Thoracic aorta (tissue), 2 donors: ENCODE results near the gene ARID1B. TPM values are rescaled to one million over a fixed set of nuclear protein-coding genes. Genes with fewer than 3 reads are reported as not detected.

ENCODE experiments used
- ATAC-seq: fragments of 150-250 bp; one replicate; pipeline ENCODE4 v1.8.0; 2017; ENCODE audit warnings: low read depth; ENCODE audit not compliant: insufficient number of reproducible peaks, low FRiP score
- DNase-seq: peaks from one replicate; pipeline ENCODE4 v3.0.0-alpha.2; 2020; ENCODE audit warnings: low spot score
- H3K27ac ChIP-seq, 2 donors: fragments of 200-600 bp; sonication (generic); 1 replicate in 1 of 2; 2 replicates in 1 of 2; pipeline ENCODE4 v1.5.1; 2016; ENCODE audit warnings: mild to moderate bottlenecking in 2 of 2, moderate library complexity in 2 of 2
- H3K27me3 ChIP-seq: fragments of 200-600 bp; sonication (generic); replicated peaks from 2 replicates; pipeline ENCODE4 v1.6.0; 2016; ENCODE audit warnings: mild to moderate bottlenecking; ENCODE audit not compliant: insufficient read depth
- H3K36me3 ChIP-seq: fragments of 200-600 bp; sonication (generic); one replicate; pipeline ENCODE4 v1.5.1; 2016
- H3K4me1 ChIP-seq, 2 donors: fragments of 200-600 bp; sonication (generic); 1 replicate in 1 of 2; 2 replicates in 1 of 2; pipeline versions ENCODE4 v1.5.1 to v1.6.0; 2016; ENCODE audit warnings: low read depth in 2 of 2, mild to moderate bottlenecking in 1 of 2; ENCODE audit not compliant: control insufficient read depth in 1 of 2
- H3K4me3 ChIP-seq: fragments of 200-600 bp; sonication (generic); 2 replicates; pipeline ENCODE4 v1.5.1; 2016; ENCODE audit warnings: mild to moderate bottlenecking
- H3K9me3 ChIP-seq: fragments of 200-600 bp; sonication (generic); 2 replicates; pipeline ENCODE4 v1.5.1; 2016
- CTCF ChIP-seq: fragments of 200-600 bp; sonication (generic); IDR thresholded peaks from one replicate; pipeline ENCODE4 v1.5.1; 2019; ENCODE audit warnings: antibody characterized with exemption
- total RNA-seq, 2 donors: library from RNA; depleted of rRNA; stranded (reverse); fragments of >200 nt; gene quantifications; one replicate each; pipeline versions ENCODE4 v1.1.0 to v1.2.3, GENCODE V29; 2016

The ARID1B gene
- total RNA-seq, 2 donors from 2014 or later: 120 to 158 TPM

GRCh38 chr6:156865019-156865629, 87.9 kb downstream of the ARID1B start:
- ATAC-seq (no peak), DNase-seq (no peak)
- no peak for TF ChIP-seq CTCF
- Histone ChIP-seq H3K4me3 (no peak overlapping the region), H3K27me3 (no peaks in the 10 kb centered on the region), H3K4me1 (peaks cover 28 to 50% of the 10 kb centered on the region in 2 donors), H3K9me3 (no peaks in the 10 kb centered on the region), H3K27ac (no peak overlapping the region), H3K36me3 (no peaks in the 10 kb centered on the region)

DNA sequence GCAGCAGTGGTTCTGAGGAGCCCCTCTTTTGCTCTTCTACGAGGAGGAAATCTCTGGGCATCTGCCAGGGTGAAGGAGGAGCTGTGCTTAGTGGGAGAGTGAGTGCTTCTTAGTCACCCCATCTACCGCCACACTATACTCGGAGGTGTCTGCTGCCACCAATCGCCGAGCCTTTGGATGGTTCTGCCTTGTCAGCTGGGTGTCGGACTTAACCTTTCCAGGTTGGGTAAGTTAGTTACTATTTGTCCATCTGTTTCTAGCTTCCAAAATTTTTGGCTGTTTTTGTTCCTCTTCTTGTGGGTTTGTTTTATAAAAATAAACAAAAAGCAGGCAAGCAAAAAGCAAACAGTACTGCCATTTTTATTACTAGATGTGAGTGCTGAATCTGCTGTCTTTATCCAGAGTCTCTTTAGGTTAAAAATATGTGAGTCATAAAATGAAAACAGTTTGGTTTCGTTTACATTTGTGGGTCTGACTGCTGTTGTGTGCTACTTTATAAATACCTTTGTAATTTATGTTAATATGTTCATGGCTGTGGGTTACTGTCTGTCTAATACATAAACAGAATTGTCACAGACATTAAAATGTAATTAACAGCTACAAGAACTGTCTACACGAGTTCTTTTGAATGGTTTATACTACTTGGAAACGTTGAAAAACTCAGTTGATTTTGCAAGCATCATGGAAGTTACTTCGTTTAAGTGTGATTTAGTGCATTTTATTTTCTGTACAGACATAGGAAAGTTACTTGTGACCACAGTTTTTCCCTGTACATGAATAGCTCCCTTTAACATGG, 89.2 kb downstream of the ARID1B start:
- Histone ChIP-seq H3K27ac (no peak overlapping the region), H3K4me1 (peaks cover 28 to 58% of the 10 kb centered on the region in 2 donors), H3K9me3 (no peaks in the 10 kb centered on the region), H3K27me3 (no peaks in the 10 kb centered on the region), H3K36me3 (no peaks in the 10 kb centered on the region), H3K4me3 (no peak overlapping the region)
- DNase-seq (no peak), ATAC-seq (no peak)
- TF ChIP-seq CTCF: no peak

GRCh38 chr6:156867121-156867520, 89.9 kb downstream of the ARID1B start:
- no peak for TF ChIP-seq CTCF
- Histone ChIP-seq H3K27me3 (no peaks in the 10 kb centered on the region), H3K9me3 (no peaks in the 10 kb centered on the region), H3K4me1 (peaks cover 29 to 64% of the 10 kb centered on the region in 2 donors), H3K36me3 (no peaks in the 10 kb centered on the region), H3K4me3 (no peak overlapping the region), H3K27ac (no peak overlapping the region)
- ATAC-seq: no peak
- no peak for DNase-seq

DNA sequence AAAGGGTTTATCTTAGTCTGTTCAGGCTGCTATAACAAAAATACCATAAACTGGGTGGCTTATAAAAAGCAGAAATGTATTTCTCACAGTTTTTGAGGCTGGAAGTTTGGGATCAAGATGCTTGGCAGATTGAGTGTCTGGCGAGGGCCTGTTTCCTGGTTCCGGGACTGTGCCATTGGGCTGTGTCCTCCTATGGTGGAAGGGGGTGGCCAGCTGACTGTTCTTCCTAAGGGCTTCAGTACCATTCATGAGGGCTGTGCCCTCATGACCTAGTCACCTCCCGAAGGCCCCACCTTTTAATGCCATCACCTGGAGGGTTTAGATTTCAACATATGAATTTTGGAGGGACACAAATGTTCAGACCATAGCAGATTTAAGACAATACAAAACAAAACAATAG, 91.2 kb downstream of the ARID1B start:
- no peaks in the 10 kb centered on the region for H3K36me3 ChIP-seq
- no peaks in the 10 kb centered on the region for H3K9me3 ChIP-seq
- no peak for TF ChIP-seq CTCF
- H3K4me3 ChIP-seq: no peak overlapping the region
- no peak for ATAC-seq
- H3K4me1 ChIP-seq: peaks cover 25 to 56% of the 10 kb centered on the region in 2 donors
- no peak overlapping the region for H3K27ac ChIP-seq
- H3K27me3 ChIP-seq: no peaks in the 10 kb centered on the region
- no peak for DNase-seq

DNA sequence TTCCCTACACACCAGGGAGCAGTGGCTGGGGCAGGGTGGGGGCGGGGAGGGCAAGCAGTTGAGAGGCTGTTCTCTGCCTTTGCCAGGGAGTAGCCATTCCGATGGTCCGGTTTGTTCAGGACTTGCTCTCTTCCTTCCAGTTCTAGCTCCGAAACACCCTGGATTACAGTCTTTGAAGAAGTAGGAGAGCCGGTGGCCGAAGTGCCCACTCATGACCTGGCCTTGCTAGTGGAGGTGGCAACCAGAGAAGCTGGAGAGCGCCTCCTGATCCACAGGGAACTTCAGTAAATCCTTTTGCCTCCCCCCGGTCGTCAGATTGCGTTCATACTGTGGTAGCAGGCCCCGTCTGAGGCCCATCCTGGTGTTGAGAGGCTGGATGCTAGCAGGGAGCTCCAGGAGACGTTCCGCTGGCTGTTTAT, 92.8 kb downstream of the ARID1B start:
- H3K27ac ChIP-seq: no peak overlapping the region
- peaks cover 25 to 56% of the 10 kb centered on the region in 2 donors for H3K4me1 ChIP-seq
- no peaks in the 10 kb centered on the region for H3K36me3 ChIP-seq
- no peaks in the 10 kb centered on the region for H3K27me3 ChIP-seq
- H3K4me3 ChIP-seq: no peak overlapping the region
- ATAC-seq (no peak), DNase-seq (no peak)
- no peaks in the 10 kb centered on the region for H3K9me3 ChIP-seq
- TF ChIP-seq CTCF: no peak
